GM19397 (cell line): ENCODE measurements around the gene CDK6.
A peak's percentile ranks its signal among the peaks of the same experiment; 100 is the strongest.

ENCODE experiments used
- ATAC-seq: cut with Tn5 transposase; IDR thresholded peaks from one replicate; pipeline ENCODE4 v1.9.1; 2021; ENCODE audit warnings: mild to moderate bottlenecking, moderate library complexity; ENCODE audit not compliant: unreplicated experiment

Gene CDK6

GRCh38 chr7:92652536-92652935 is 183.8 kb downstream of the CDK6 start:
- ATAC-seq: no peak

- no peak for ATAC-seq
Observed at GRCh38 chr7:92650391-92650790, 186.0 kb downstream of the CDK6 start.

GRCh38 chr7:92648067-92648466 is 188.3 kb downstream of the CDK6 start:
- peak; percentile 49 for ATAC-seq

- no peak for ATAC-seq
Observed at GRCh38 chr7:92647652-92648051, 188.7 kb downstream of the CDK6 start.

GRCh38 chr7:92647011-92647625 is 189.3 kb downstream of the CDK6 start:
- ATAC-seq: peak; percentile 40

GRCh38 chr7:92645114-92646061 is 191.0 kb downstream of the CDK6 start:
- no peak for ATAC-seq

GRCh38 chr7:92644406-92645113 is 191.8 kb downstream of the CDK6 start:
- no peak for ATAC-seq

- ATAC-seq: no peak
Observed at GRCh38 chr7:92643821-92644220, 192.6 kb downstream of the CDK6 start.

- ATAC-seq: peak; percentile 75
Observed at GRCh38 chr7:92641921-92642511, 194.4 kb downstream of the CDK6 start.

- ATAC-seq: no peak
Observed at GRCh38 chr7:92639966-92640365, 196.4 kb downstream of the CDK6 start.

GRCh38 chr7:92639213-92639896 is 197.0 kb downstream of the CDK6 start:
- ATAC-seq: no peak

GRCh38 chr7:92636018-92636560 is 200.3 kb downstream of the CDK6 start:
- ATAC-seq: no peak

- no peak for ATAC-seq
Observed at GRCh38 chr7:92635538-92635937, 200.8 kb downstream of the CDK6 start.

GRCh38 chr7:92634924-92635519 is 201.4 kb downstream of the CDK6 start:
- peak; percentile 29 for ATAC-seq

- ATAC-seq: no peak
Observed at GRCh38 chr7:92634205-92634604, 202.2 kb downstream of the CDK6 start.

- ATAC-seq: no peak
Observed at GRCh38 chr7:92633211-92633906, 203.0 kb downstream of the CDK6 start.

GRCh38 chr7:92632791-92633190 is 203.6 kb downstream of the CDK6 start:
- ATAC-seq: no peak

GRCh38 chr7:92631850-92632487 is 204.4 kb downstream of the CDK6 start:
- peak; percentile 13 for ATAC-seq
